ENCODE results near the gene CCDC127. TPM values are rescaled to one million over a fixed set of nuclear protein-coding genes. Genes with fewer than 3 reads are reported as not detected.
A peak's percentile ranks its signal among the peaks of the same experiment; 100 is the strongest.
"Not testable (repeated sequence)": the region's sequence is repeated elsewhere in the genome, so short reads cannot be mapped to it uniquely, and the experiment has no call there.

The CCDC127 gene
- total and polyA plus RNA-seq, 4 donors, result 1.1 to 2.6 (median 2.1) TPM

- Histone ChIP-seq H3K9me3 (ENCODE audit: control insufficient read depth in 4 of 4, low read length in 3 of 4) (no peaks in the 10 kb centered on the region), H3K36me3 (ENCODE audit: control insufficient read depth in 4 of 4, insufficient read depth in 3 of 4, low read depth in 1 of 4, low read length in 3 of 4) (peaks cover 0 to 2% (median under 1%) of the 10 kb centered on the region in 4 donors), H3K9ac (ENCODE audit: low read depth in 1 of 2, low read length in 2 of 2) (peak overlapping the region; percentile 88 to 97), H3K27ac (ENCODE audit: low read depth in 1 of 2, low read length in 2 of 2) (peak overlapping the region; percentile 86 to 95), H3K27me3 (ENCODE audit: control insufficient read depth in 4 of 4, insufficient read depth in 4 of 4, low read length in 3 of 4) (no peaks in the 10 kb centered on the region), H3K4me1 (ENCODE audit: control insufficient read depth in 4 of 4, insufficient read depth in 4 of 4, low read length in 3 of 4) (peaks cover 1 to 29% (median 14%) of the 10 kb centered on the region in 4 donors), H3K4me3 (ENCODE audit: low read depth in 1 of 3, low read length in 3 of 3) (peak overlapping the region; percentile 67 to 99 (median 92))
- WGBS, result under 1% methylated on average over 73 of the region's 73 CpGs
- TF ChIP-seq HNF4A (conservative IDR thresholded peaks at IDR 0.05) (peak in 1 of 2 donors; percentile 33), SP1 (IDR thresholded peaks at IDR 0.05) (no peak)
- DNase-seq (ENCODE audit: low spot score), result peak; percentile 66
These were observed 721 bp upstream of the CCDC127 start for GRCh38 chr5:218457-219291.

DNA sequence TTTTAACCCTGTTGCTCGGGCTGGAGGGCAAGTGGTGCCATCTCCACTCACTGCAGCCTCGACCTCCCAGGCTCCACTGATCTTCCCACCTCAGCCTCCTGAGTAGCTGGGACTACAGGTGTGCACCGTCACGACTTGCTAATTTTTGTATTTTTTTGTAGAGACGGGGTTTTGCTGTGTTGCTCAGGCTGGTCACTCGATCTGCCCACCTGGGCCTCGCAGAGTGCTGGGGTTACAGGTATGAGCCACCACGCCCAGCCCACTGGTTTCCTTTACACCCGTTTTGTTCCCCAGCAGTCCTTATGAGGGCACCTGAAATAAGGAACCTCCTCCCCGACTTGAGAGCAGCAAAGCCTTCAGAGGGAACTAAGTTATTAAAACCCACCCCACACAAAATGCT lies 1.9 kb downstream of the CCDC127 start:
- H3K4me3 ChIP-seq (ENCODE audit: low read depth in 1 of 3, low read length in 3 of 3); H3K9ac ChIP-seq (ENCODE audit: low read depth in 1 of 2, low read length in 2 of 2); H3K36me3 ChIP-seq (ENCODE audit: control insufficient read depth in 4 of 4, insufficient read depth in 3 of 4, low read depth in 1 of 4, low read length in 3 of 4); H3K9me3 ChIP-seq (ENCODE audit: control insufficient read depth in 4 of 4, low read length in 3 of 4); DNase-seq (ENCODE audit: low spot score); H3K27me3 ChIP-seq (ENCODE audit: control insufficient read depth in 4 of 4, insufficient read depth in 4 of 4, low read length in 3 of 4); H3K27ac ChIP-seq (ENCODE audit: low read depth in 1 of 2, low read length in 2 of 2): not testable (repeated sequence)
- 93% methylated on average over 9 of the region's 10 CpGs for WGBS
- H3K4me1 ChIP-seq (ENCODE audit: control insufficient read depth in 4 of 4, insufficient read depth in 4 of 4, low read length in 3 of 4), result peaks cover 1 to 22% (median 11%) of the 10 kb centered on the region in 4 donors

DNA sequence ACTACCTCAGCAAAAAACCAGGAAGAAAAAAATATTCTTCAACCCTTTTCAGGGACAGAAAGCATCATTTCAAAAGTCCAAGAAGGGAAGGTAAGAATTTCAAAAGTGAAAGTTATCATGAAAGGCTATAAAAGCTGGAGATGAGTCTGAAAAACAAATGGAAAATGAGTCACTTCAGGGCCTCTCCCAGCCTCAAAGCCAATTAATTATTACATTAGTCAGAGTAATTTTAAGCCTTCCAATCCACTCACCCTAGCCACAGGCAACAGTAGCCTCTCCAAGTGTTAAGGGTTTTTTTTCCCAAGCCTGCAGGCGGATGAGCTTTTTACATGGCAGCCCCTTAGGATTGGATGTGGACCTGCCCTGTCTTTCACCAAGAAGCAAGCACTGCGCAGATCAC lies 2.7 kb downstream of the CCDC127 start:
- H3K27ac ChIP-seq (ENCODE audit: low read depth in 1 of 2, low read length in 2 of 2); H3K36me3 ChIP-seq (ENCODE audit: control insufficient read depth in 4 of 4, insufficient read depth in 3 of 4, low read depth in 1 of 4, low read length in 3 of 4); H3K27me3 ChIP-seq (ENCODE audit: control insufficient read depth in 4 of 4, insufficient read depth in 4 of 4, low read length in 3 of 4); H3K9me3 ChIP-seq (ENCODE audit: control insufficient read depth in 4 of 4, low read length in 3 of 4); DNase-seq (ENCODE audit: low spot score); H3K4me3 ChIP-seq (ENCODE audit: low read depth in 1 of 3, low read length in 3 of 3); H3K9ac ChIP-seq (ENCODE audit: low read depth in 1 of 2, low read length in 2 of 2): not testable (repeated sequence)
- WGBS, result 95% methylated on average over 2 of the region's 2 CpGs
- H3K4me1 ChIP-seq (ENCODE audit: control insufficient read depth in 4 of 4, insufficient read depth in 4 of 4, low read length in 3 of 4), result peaks cover 1 to 16% (median 5%) of the 10 kb centered on the region in 4 donors

DNA sequence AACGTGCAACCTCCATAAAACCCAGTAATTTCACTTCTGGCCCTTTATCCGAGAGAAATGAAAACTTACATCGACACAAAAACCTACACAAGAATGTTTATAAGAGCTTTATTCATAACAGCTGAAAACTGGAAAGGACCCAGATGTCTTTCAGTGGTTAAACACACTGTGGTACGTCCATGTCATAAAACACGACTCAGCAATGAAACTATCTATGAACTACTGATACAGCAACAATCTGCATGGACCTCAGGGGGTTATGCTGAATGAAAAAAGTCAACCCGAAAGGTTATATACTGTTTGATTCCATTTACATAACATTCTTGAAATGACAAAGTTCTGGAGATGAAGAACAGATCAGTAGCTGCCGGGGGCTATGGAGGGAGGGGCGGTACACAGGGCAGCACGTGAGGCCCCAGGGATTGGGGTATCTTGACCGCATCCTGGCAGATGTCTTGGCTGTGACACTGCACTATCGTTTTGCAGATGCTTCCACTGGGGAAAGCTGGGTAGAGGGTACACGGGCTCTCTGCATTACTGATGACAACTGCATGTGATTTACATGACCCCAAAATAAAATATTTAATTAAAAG lies 4.1 kb downstream of the CCDC127 start:
- Histone ChIP-seq H3K27ac (ENCODE audit: low read depth in 1 of 2, low read length in 2 of 2) (no peak overlapping the region), H3K27me3 (ENCODE audit: control insufficient read depth in 4 of 4, insufficient read depth in 4 of 4, low read length in 3 of 4) (no peaks in the 10 kb centered on the region), H3K4me3 (ENCODE audit: low read depth in 1 of 3, low read length in 3 of 3) (no peak overlapping the region), H3K4me1 (ENCODE audit: control insufficient read depth in 4 of 4, insufficient read depth in 4 of 4, low read length in 3 of 4) (peaks cover 0 to 3% (median under 1%) of the 10 kb centered on the region in 4 donors), H3K36me3 (ENCODE audit: control insufficient read depth in 4 of 4, insufficient read depth in 3 of 4, low read depth in 1 of 4, low read length in 3 of 4) (peaks cover 0 to 3% (median 2%) of the 10 kb centered on the region in 4 donors), H3K9me3 (ENCODE audit: control insufficient read depth in 4 of 4, low read length in 3 of 4) (no peaks in the 10 kb centered on the region), H3K9ac (ENCODE audit: low read depth in 1 of 2, low read length in 2 of 2) (no peak overlapping the region)
- TF ChIP-seq HNF4A (conservative IDR thresholded peaks at IDR 0.05) (no peak), RAD21 (IDR thresholded peaks at IDR 0.05) (no peak), JUND (IDR thresholded peaks at IDR 0.05) (no peak)
- no peak for DNase-seq (ENCODE audit: low spot score)
- WGBS, result 96% methylated on average over 12 of the region's 12 CpGs

DNA sequence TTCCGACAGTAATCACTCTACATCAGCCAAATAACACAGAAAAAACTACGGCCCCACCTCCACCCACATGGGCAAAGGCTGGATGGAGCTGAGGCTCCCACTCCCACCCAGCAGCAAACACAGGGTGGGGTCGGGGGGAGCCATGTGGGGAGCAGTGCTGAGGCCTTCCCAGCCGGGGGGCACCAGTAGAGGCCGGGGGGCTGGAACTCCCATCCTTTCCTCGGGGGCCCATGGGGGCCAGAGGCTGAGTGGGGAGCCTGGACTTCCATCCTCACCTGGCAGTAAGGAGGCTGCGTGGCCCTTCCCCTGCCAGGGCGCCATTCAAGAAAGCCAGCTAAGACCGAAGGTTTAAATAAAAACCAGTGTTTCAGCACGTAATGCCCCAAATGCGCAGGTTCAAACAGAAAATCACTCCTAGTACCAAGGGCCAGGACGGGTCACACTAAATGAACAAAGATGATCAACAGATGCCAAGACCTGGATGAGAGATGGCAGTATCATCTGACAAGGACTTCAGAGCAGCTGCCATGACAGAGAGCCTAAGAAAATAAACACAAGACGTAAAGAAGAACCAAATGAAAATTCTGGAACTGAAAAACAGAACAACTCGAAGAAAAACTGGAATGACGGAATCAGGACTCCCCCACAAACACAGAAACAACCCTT lies 9.4 kb downstream of the CCDC127 start:
- no peaks in the 10 kb centered on the region for H3K4me1 ChIP-seq (ENCODE audit: control insufficient read depth in 4 of 4, insufficient read depth in 4 of 4, low read length in 3 of 4)
- WGBS, result 95% methylated on average over 15 of the region's 15 CpGs
- no peaks in the 10 kb centered on the region for H3K9me3 ChIP-seq (ENCODE audit: control insufficient read depth in 4 of 4, low read length in 3 of 4)
- peaks cover 0 to 29% (median 13%) of the 10 kb centered on the region in 4 donors for H3K36me3 ChIP-seq (ENCODE audit: control insufficient read depth in 4 of 4, insufficient read depth in 3 of 4, low read depth in 1 of 4, low read length in 3 of 4)
- H3K27me3 ChIP-seq (ENCODE audit: control insufficient read depth in 4 of 4, insufficient read depth in 4 of 4, low read length in 3 of 4), result no peaks in the 10 kb centered on the region
- H3K9ac ChIP-seq (ENCODE audit: low read depth in 1 of 2, low read length in 2 of 2), result no peak overlapping the region
- H3K27ac ChIP-seq (ENCODE audit: low read depth in 1 of 2, low read length in 2 of 2), result no peak overlapping the region
- no peak overlapping the region for H3K4me3 ChIP-seq (ENCODE audit: low read depth in 1 of 3, low read length in 3 of 3)
- DNase-seq (ENCODE audit: low spot score), result no peak
- no peak for TF ChIP-seq SP1 (IDR thresholded peaks at IDR 0.05)
- no peak for TF ChIP-seq NR2F2 (IDR thresholded peaks at IDR 0.05)
- TF ChIP-seq RAD21 (IDR thresholded peaks at IDR 0.05), result no peak
- no peak for TF ChIP-seq GABPA (IDR thresholded peaks at IDR 0.05 in 1 of 2, conservative IDR thresholded peaks at IDR 0.05 in 1 of 2)
- TF ChIP-seq YY1 (IDR thresholded peaks at IDR 0.05), result no peak
- no peak for TF ChIP-seq EGR1 (IDR thresholded peaks at IDR 0.05; ENCODE audit: low read depth in 2 of 2)
- TF ChIP-seq RXRA (IDR thresholded peaks at IDR 0.05), result no peak
- no peak for TF ChIP-seq HNF4A (conservative IDR thresholded peaks at IDR 0.05)
- TF ChIP-seq, protein P1, sequence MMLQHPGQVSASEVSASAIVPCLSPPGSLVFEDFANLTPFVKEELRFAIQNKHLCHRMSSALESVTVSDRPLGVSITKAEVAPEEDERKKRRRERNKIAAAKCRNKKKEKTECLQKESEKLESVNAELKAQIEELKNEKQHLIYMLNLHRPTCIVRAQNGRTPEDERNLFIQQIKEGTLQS (IDR thresholded peaks at IDR 0.05), result no peak
- TF ChIP-seq HNF4G (IDR thresholded peaks at IDR 0.05), result no peak
- no peak for TF ChIP-seq TAF1 (conservative IDR thresholded peaks at IDR 0.05)
- TF ChIP-seq, protein P2, sequence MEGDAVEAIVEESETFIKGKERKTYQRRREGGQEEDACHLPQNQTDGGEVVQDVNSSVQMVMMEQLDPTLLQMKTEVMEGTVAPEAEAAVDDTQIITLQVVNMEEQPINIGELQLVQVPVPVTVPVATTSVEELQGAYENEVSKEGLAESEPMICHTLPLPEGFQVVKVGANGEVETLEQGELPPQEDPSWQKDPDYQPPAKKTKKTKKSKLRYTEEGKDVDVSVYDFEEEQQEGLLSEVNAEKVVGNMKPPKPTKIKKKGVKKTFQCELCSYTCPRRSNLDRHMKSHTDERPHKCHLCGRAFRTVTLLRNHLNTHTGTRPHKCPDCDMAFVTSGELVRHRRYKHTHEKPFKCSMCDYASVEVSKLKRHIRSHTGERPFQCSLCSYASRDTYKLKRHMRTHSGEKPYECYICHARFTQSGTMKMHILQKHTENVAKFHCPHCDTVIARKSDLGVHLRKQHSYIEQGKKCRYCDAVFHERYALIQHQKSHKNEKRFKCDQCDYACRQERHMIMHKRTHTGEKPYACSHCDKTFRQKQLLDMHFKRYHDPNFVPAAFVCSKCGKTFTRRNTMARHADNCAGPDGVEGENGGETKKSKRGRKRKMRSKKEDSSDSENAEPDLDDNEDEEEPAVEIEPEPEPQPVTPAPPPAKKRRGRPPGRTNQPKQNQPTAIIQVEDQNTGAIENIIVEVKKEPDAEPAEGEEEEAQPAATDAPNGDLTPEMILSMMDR (IDR thresholded peaks at IDR 0.05; ENCODE audit: low read depth, low read length, missing input control), result no peak
- no peak for TF ChIP-seq FOXA2 (IDR thresholded peaks at IDR 0.05)
- no peak for TF ChIP-seq FOXA1 (IDR thresholded peaks at IDR 0.05)
